Endometrial microvascular endothelial cells (primary cell): Measurements from ENCODE around the gene ADSL. TPM values are rescaled to one million over a fixed set of nuclear protein-coding genes. Genes with fewer than 3 reads are reported as not detected.
"Not testable (repeated sequence)": the region's sequence is repeated elsewhere in the genome, so short reads cannot be mapped to it uniquely, and the experiment has no call there.

ENCODE experiments used
- in situ Hi-C: cut with HindIII; loops from 2 replicates; pipeline ENCODE4 v1.10.0; 2017; ENCODE audit warnings: low sequenced_read_pairs, low pct_unique_long_range_greater_than_20kb; ENCODE audit errors: inconsistent ontology term
- total RNA-seq: library from RNA; depleted of rRNA; stranded (reverse); fragments of >200 nt; gene quantifications from one replicate; pipeline ENCODE4 v1.2.3, GENCODE V29; 2015; ENCODE audit errors: inconsistent ontology term

Gene ADSL
- total RNA-seq = 209 TPM

DNA sequence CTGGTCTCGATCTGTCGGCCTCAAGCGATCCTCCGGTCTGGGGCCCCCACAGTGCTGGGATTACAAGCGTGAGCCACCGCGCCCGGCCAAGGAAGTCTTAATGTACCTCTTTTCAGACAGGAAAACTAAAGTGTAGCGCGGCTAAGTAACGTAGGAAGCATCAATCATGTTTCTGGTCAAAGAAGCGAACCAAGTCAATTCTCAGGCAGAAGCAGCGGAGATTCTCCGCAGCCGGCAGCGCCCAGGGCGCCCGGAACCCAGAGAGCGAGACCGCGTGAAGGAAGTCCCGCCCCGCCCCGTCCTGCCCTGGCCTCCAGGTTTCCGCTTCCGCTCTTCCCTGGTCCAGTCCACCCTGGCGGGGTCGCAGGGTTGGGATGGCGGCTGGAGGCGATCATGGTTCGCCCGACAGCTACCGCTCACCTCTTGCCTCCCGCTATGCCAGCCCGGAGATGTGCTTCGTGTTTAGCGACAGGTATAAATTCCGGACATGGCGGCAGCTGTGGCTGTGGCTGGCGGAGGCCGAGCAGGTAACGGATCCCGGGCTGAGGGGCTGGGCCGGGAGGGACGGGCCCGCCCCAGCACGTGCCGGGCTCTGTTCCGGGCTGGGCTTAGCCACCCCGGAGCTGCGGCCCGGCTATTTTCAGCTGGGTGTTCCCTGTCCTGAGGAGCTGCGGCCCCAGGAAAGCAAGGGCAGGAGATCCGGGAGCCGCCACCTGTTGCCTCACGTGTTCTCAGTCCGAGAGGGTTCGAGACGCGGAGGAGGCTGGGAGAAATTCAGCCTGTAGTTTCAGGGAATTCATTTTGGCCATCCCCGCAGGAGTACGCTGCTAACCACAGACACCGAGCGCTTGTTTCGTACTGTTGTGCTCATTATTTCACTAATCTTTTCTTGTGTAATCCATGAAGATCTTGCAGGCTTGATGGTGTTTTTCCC is at the start of gene ADSL:
Gene ADSL (plus strand): TSS at position 316 of the 934 bp plus-strand sequence. CDS start 59 bp downstream, at position 375.
- in situ Hi-C loops = no loop called here

DNA sequence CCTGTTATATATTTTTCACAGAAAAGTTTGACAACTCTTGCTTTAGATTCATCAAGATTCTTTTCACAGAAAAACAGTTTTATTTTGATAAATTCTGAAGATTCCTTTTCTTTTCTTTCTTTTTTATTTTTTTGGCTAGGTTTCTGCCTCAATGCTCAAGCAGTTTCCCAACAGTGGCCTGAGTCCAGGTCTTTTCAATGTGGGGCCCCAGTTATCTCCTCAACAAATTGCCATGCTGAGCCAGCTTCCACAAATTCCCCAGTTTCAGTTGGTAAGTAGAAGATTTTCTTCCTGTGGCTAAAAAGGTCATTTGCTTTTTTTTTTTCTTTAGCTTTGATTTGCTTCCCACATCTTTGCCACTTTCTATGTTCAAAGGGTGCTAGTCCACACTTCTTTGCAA is 46.0 kb upstream of the ADSL start:
- in situ Hi-C loops = no loop called here

DNA sequence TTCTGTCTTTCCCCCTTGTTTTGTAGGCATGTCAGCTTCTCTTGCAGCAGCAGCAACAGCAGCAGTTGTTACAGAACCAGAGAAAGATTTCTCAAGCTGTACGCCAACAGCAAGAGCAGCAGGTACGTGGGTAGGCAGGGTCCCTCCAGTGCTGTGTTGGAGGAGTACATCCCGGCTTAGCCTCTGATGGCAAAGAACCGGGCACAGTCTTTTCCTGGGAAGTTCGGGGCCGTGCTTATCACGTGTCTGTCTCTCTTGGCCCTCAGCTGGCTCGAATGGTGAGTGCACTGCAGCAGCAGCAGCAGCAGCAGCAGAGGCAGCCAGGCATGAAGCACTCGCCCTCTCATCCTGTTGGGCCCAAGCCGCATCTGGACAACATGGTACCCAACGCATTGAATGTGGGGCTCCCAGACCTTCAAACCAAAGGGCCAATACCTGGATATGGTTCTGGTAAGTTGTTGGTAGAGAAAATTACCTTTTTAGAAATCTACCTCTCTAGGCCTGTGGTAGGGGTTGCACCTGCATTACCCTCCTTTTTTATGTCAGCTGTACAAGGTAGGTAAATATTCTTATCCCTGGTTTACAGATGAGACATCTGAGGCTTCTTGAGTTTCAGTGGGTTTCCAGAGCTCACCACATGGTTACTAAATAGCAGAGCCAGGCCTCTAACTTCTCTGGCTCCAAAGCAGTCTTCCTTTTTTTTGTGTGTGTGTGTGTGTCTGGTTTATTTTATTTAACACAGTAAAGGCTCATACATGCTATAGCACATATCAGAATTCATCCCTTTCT is 45.2 kb upstream of the ADSL start:
- in situ Hi-C loops = no loop called here

DNA sequence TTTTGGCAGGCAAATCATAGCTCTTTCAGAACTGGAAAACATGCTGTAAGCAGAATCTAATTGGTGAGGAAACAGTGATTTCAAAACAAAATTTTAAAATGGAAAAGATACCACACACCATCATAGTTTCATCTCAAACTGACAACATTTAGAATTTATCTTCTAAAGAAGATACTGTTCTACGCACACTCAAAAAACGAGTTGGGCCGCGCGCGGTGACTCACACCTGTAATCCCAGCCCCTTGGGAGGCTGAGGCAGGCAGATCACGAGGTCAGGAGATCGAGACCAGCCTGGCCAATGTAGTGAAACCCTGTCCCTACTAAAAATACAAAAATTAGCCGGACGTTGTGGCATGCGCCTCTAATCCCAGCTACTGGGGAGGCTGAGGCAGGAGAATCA is 44.2 kb upstream of the ADSL start:
- in situ Hi-C loops = no loop called here

DNA sequence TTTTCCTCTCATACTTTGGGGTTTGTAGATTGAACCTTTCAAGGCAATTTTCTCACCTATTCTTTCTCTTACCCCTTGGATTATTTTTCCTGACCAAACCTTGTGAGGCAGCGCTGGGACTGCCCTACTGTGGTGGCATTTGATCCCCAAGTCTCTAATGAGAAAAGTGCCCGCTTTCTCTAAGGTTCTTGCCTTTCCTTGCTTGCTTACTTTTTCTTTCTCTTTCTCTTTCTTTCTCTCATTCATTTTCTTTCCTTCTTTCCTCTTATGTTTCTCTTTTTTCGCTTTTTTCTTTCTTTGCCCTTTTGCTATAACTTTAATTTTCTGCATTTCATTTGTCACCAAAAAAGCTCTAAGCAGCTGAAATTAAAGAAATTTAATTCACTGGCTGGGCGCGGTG is 40.7 kb upstream of the ADSL start:
- in situ Hi-C loops = no loop called here

DNA sequence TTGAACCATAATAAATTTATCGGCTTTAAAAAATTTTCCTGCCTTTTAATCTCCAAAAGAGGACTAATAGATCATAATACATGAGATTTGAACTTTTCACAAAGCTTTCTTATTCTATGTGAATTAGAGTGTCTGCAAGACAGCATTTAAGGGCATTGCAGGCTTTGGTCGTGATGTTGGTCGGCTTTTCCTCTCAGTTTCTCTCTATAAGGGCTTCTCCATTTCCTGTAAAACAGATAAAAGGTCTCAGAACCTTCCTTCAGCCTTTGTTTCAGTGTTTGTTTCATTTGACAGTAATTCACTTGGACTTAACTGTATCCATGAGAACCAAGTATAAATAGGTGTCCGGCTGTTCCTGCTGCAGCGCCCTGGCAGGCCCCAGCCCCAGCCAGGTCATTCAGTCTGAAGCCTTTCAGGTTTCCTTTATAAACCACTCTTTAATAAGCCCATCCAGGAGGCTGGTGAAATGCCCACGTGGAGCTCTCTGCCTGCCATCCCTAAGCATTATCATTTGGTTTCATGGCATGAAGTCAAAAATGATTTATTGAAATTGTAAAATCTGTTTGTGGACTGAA is 37.2 kb upstream of the ADSL start:
- in situ Hi-C loops = no loop called here

DNA sequence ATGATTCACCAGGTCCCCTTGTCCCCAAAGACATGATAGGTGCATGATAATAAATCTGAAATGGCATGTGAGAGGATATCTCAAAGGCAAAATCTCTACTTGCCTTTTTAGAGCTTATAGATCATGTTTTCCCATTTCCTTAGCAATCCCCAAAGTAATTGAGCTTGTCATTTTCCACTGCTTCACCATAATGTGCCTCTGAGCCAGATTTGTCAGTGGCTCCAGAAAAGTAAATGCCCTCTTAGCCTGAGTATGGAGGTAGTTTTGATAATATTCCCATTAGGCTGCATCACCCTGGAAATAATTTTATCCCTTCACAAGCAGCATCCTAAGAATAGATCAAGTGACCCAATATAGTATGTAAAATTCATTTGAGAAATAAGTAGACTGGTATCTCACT is 36.7 kb upstream of the ADSL start:
- in situ Hi-C loops = no loop called here

DNA sequence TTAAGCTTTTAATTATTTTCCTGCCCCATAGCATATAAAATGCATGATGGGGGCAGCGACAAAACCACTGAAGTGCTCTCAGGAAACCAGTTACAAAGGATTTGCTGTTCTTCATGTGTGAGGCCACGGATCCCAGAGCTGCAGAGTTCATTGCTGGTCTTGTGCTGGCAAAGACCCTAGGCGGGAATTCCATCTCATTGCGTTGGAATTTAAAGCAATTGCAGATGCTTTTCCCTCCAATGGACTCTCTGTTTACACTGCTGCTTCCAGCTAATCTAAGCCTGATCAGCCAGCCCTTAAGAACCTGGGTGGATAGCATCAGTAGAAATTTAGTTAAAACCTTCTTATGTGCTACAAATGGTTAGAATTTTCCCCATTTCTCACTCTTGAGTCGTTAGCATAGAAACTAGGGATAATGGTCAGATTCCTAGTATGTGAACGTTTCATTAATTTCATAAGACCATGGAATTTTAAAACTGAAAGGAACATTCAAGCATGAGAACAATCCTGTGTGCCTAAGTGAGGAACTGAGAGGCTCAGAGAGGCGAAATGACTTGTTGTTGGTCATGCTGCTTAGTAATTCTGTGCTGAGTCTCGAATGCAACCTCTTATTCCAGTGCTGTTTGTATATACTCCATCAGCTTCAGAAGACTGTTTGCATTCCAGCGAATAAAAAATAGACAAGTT is 36.1 kb upstream of the ADSL start:
- in situ Hi-C loops = no loop called here

DNA sequence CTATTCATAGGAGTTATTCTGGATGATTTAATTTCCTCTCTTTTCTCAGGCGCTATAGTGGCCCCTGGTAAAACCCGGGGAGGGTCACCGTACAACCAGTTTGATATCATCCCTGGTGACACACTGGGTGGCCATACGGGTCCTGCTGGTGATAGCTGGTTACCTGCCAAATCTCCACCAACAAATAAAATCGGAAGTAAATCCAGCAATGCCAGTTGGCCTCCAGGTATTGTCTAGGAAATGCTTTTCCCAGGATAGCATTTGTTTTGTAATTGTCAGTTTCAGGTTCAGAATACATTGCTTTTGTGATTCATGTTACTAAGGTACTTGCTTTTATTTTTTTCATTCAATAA is 35.6 kb upstream of the ADSL start:
- in situ Hi-C loops = no loop called here

DNA sequence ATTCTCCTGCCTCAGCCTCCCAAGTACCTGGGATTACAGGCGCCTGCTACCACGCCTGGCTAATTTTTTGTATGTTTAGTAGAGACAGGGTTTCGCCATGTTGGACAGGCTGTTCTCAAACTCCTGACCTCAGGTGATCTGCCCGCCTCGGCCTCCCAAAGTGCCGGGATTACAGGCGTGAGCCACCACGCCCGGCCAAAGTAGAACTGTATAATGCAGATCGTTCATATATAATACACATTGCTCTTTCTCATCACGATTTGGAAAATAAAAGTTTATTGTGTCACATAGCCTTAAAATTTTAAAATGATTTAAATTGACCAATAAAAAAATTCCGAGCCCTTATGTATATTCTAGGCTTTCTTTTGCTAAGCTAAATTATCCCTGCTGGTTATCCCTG is 34.7 kb upstream of the ADSL start:
- in situ Hi-C loops = not testable (repeated sequence)

DNA sequence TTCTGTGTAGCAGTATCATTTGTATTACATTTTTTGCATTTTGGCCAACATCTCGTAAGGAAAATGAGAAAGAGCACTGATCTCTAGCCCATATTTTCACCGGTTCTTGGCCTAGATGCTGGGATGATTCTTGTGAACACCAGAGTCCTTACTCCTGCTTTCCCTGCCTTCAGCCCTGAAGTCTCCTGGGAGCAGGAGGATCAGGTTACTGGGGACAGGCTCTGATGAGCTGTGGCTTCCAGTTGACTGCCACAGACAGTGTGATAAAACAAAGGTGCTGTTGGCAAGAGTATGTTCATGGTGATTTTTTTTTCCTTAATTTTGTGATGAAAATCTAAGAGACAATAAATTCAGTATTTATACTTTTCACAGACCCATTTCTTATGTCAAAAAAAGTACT is 34.2 kb upstream of the ADSL start:
- in situ Hi-C loops = no loop called here

DNA sequence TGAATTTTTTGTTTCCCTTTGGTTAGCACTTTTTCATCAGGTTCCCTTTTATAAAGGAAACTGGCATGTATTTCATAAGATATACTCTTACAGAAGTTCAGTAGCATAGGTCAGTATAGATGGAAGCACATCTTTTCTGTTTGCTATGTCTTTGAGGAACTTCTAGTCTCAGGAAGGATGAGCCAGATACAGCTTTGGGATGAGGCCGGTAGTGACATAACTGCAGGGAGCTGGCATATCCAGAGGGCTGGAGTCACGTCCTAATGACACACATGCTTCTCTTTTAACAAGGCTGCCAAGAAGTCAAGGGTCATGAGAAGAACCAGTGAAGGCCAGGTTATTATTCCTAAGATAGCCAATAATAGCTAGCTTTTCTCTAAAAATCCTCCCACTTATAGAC is 33.3 kb upstream of the ADSL start:
- in situ Hi-C loops = no loop called here

DNA sequence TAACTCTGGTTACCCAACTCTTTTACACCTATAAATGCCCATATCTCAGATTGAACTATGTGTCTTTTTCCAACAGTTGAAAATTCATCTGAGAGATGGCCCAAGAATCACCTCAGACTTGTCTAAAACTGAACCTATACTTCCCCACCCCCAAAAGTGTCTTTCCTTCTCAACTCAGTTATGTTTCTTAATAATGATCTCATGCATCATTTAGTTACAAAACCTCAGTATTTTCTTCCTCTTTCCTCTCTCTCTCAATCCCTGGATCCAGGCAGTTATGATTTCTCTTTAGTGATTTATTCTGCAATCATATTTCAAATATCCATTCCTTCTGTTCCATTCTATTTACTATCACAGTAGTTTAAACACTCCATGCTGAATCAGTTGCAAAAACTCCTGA is 32.3 kb upstream of the ADSL start:
- in situ Hi-C loops = no loop called here

DNA sequence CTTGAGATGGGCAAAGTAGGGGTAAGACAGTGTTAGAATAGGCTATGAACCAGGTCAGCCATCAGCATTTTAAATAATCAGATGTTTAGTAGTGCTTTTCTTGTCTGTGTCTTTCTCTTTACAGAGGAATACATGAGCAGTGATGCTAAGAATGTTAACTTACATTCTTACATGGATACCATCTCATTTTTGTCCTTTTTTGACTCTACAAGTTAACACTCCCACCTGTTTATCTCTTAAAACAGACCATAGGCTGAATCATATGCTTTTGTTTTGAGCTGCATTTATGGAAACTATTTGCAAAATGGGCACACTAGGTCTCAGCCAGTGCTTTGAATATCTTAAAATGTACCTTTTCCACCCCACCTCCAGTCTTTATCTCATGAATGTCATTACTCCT is 25.6 kb upstream of the ADSL start:
- in situ Hi-C loops = no loop called here

DNA sequence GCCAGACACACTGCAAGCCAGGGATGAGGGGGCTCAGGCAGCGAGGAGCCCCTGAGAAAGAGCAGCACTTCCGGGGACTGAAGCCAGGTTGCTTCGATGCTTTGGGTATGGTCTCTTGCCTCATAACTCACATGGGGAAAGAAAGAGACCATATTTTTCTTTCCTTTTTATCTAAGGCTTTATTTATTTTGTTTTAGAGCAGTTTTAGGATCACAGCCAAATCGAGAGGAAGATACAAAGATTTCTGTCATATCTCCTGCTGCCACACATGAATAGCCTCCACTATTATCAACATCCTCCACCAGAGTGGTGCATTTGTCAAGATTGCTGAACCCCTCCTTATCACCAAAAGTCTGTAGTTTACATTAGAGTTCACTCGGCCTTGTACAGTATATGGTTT is 24.3 kb upstream of the ADSL start:
- in situ Hi-C loops = no loop called here

DNA sequence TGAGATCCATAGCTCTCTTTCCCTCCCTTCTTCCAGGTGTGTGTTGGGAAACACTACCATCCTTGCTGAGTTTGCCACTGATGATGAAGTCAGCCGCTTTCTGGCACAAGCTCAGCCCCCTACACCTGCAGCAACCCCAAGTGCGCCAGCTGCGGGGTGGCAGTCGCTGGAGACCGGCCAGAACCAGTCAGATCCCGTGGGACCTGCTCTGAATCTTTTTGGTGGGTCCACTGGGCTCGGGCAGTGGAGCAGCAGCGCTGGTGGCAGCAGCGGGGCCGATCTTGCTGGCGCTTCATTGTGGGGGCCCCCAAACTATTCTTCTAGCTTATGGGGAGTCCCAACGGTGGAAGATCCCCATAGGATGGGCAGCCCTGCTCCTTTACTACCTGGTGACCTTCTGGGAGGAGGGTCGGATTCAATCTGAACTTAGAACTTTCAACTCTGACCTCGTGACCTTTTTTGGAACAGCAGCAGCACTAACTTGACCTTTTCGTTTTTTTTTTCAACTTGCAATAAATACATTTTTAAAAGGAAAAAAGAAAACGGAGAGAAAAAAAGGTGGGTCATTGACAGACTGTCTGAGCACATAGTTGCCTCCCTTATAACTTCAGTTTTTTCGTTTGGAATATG is 23.4 kb upstream of the ADSL start:
- in situ Hi-C loops = no loop called here

DNA sequence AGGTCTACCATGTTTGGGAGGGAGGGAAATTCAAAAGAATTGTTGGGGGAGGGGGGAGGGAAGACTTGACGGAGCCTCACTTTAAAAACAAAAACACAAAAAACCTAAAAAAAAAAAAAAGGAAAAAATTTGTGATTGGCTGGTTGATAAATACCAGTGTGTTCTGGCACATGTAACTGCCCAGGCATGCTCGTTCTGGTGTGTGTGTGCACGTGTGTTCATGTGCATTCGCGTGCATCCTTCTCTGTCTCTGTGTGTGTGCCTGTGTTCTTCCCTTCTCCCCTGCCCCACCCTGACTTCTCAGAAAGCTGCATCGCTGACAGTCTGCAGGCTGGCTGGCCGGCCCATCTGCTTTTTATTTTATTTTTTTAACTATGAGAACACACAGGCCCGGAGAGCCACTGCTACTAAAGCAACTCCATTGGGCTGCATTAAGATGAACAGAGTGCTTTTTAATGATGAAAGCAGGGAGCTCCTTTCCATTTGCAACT is 22.6 kb upstream of the ADSL start:
- in situ Hi-C loops = no loop called here

DNA sequence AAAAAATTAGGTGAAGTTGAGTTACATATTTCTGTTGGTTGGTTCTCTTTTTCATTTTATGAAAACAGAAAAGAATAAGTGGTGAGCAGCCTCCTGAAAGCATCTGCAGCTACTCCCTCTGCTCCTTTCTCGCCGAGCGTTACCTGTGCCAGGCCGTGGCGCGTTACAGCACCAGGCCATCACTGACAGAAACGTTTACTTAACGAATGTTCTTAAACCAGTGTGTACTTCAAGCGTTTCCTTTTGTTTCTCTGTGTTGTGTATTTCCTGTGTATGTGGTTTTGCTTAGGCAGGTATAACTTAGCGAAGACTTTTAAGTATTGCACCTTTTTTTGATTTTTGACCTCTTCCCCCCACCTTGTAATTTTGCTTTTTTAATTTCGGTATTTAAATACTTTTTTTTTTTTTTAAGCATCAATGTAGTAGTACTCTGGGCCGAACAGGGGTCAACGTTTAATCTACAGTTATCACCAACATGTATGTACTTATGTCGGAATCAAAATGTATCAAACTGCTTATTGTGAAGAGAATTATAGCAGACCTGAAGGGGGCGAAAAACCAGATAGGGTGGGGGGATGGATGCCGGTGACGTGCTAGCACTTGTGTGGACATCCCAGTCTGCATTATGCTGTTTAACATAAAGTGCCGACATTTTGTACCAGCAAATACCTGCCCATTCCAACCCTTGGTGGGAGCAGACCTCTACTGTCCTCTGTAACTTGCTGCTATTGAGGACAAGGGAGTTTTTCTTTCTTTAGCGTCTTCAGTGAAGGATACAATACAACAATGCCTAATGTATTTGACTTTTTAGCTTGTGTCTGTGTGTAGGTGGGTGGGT is 21.6 kb upstream of the ADSL start:
- in situ Hi-C loops = no loop called here
